GM21360 (cell line): ENCODE data around the gene MTERF2.
A peak's percentile ranks its signal among the peaks of the same experiment; 100 is the strongest.
"Not testable (repeated sequence)": the region's sequence is repeated elsewhere in the genome, so short reads cannot be mapped to it uniquely, and the experiment has no call there.

Source experiments
- ATAC-seq: cut with Tn5 transposase; IDR thresholded peaks from one replicate; pipeline ENCODE4 v1.9.1; 2021; ENCODE audit warnings: mild to moderate bottlenecking, moderate library complexity; ENCODE audit not compliant: unreplicated experiment

Gene MTERF2

GRCh38 chr12:106996102-106996501, 9.2 kb upstream of the MTERF2 start:
- not testable (repeated sequence) for ATAC-seq

- no peak for ATAC-seq
These were observed 7.8 kb upstream of the MTERF2 start for GRCh38 chr12:106994579-106995220.

- no peak for ATAC-seq
These were observed 900 bp upstream of the MTERF2 start for GRCh38 chr12:106987846-106988245.

GRCh38 chr12:106986135-106986534, 811 bp downstream of the MTERF2 start:
- ATAC-seq, result no peak

GRCh38 chr12:106985479-106985878, 1.5 kb downstream of the MTERF2 start:
- no peak for ATAC-seq

- ATAC-seq, result no peak
These were observed 2.3 kb downstream of the MTERF2 start for GRCh38 chr12:106984588-106985137.

GRCh38 chr12:106982229-106982628, 4.7 kb downstream of the MTERF2 start:
- no peak for ATAC-seq

GRCh38 chr12:106981788-106982187, 5.2 kb downstream of the MTERF2 start:
- no peak for ATAC-seq

GRCh38 chr12:106980944-106981343, 6.0 kb downstream of the MTERF2 start:
- ATAC-seq, result no peak

GRCh38 chr12:106978035-106978800, 8.7 kb downstream of the MTERF2 start:
- ATAC-seq, result no peak

- no peak for ATAC-seq
These were observed 10.3 kb downstream of the MTERF2 start for GRCh38 chr12:106976668-106977067.

- no peak for ATAC-seq
These were observed 10.8 kb downstream of the MTERF2 start for GRCh38 chr12:106975993-106976658.

GRCh38 chr12:106975098-106975497, 11.8 kb downstream of the MTERF2 start:
- ATAC-seq, result no peak

GRCh38 chr12:106974511-106974910, 12.4 kb downstream of the MTERF2 start:
- ATAC-seq, result peak; percentile 66

GRCh38 chr12:106973545-106973944, 13.4 kb downstream of the MTERF2 start:
- no peak for ATAC-seq

- no peak for ATAC-seq
These were observed 15.9 kb downstream of the MTERF2 start for GRCh38 chr12:106971065-106971464.

- ATAC-seq, result no peak
These were observed 22.4 kb downstream of the MTERF2 start for GRCh38 chr12:106964526-106964925.

- no peak for ATAC-seq
These were observed 24.7 kb downstream of the MTERF2 start for GRCh38 chr12:106962286-106962685.

- no peak for ATAC-seq
These were observed 26.5 kb downstream of the MTERF2 start for GRCh38 chr12:106960443-106960842.

GRCh38 chr12:106957583-106957982, 29.4 kb downstream of the MTERF2 start:
- ATAC-seq, result no peak

GRCh38 chr12:106956048-106956578, 30.8 kb downstream of the MTERF2 start:
- peak; percentile 34 for ATAC-seq
